ENCODE results near the gene TK2. TPM values are rescaled to one million over a fixed set of nuclear protein-coding genes. Genes with fewer than 3 reads are reported as not detected.
"Not testable (repeated sequence)": the region's sequence is repeated elsewhere in the genome, so short reads cannot be mapped to it uniquely, and the experiment has no call there.

The TK2 gene
- total RNA-seq, 3 donors from 2014 or later: 33.1 to 98.4 (median 40.4) TPM

GRCh38 chr16:66517586-66518263, 32.2 kb downstream of the TK2 start:
- intact Hi-C loops (cut with DNase I; ENCODE audit: low total_unique reads): no loop called here
- H3K27me3 ChIP-seq: no peaks in the 10 kb centered on the region
- no peaks in the 10 kb centered on the region for H3K9me3 ChIP-seq
- H3K36me3 ChIP-seq: no peaks in the 10 kb centered on the region
- peak overlapping the region; percentile 95 to 99 for H3K27ac ChIP-seq
- peak overlapping the region in 1 of 3 donors; percentile 51 for H3K4me3 ChIP-seq
- no peak for DNase-seq (ENCODE audit: low spot score in 2 of 2)
- peaks cover 22 to 36% of the 10 kb centered on the region in 2 donors for H3K4me1 ChIP-seq
- no peak for TF ChIP-seq POLR2A (IDR thresholded peaks at IDR 0.05)
- no peak for TF ChIP-seq POLR2AphosphoS5 (IDR thresholded peaks at IDR 0.05)
- TF ChIP-seq CTCF (IDR thresholded peaks at IDR 0.05): no peak

- Histone ChIP-seq H3K27me3 (no peaks in the 10 kb centered on the region), H3K9me3 (no peaks in the 10 kb centered on the region), H3K4me3 (peak overlapping the region; percentile 9 to 51 (median 15)), H3K36me3 (no peaks in the 10 kb centered on the region), H3K27ac (peak overlapping the region; percentile 95 to 99), H3K4me1 (peaks cover 27 to 43% of the 10 kb centered on the region in 2 donors)
- intact Hi-C loops (cut with DNase I; ENCODE audit: low total_unique reads): no loop called here
- peak; percentile 83 to 97 (median 96) for TF ChIP-seq POLR2AphosphoS5 (IDR thresholded peaks at IDR 0.05)
- TF ChIP-seq POLR2A (IDR thresholded peaks at IDR 0.05): no peak
- no peak for TF ChIP-seq CTCF (IDR thresholded peaks at IDR 0.05)
- DNase-seq (ENCODE audit: low spot score in 2 of 2): peak; percentile 96 to 97
These were observed 32.9 kb downstream of the TK2 start for GRCh38 chr16:66516808-66517585.

- Histone ChIP-seq H3K4me3 (peak overlapping the region in 1 of 3 donors; percentile 51), H3K27ac (peak overlapping the region; percentile 95 to 99), H3K9me3 (no peaks in the 10 kb centered on the region), H3K4me1 (peaks cover 28 to 44% of the 10 kb centered on the region in 2 donors), H3K36me3 (no peaks in the 10 kb centered on the region), H3K27me3 (no peaks in the 10 kb centered on the region)
- TF ChIP-seq POLR2A (IDR thresholded peaks at IDR 0.05) (no peak), POLR2AphosphoS5 (IDR thresholded peaks at IDR 0.05) (no peak), CTCF (IDR thresholded peaks at IDR 0.05) (no peak)
- intact Hi-C loops (cut with DNase I; ENCODE audit: low total_unique reads): no loop called here
- DNase-seq (ENCODE audit: low spot score in 2 of 2): no peak
These were observed 33.5 kb downstream of the TK2 start for GRCh38 chr16:66516509-66516807.

GRCh38 chr16:66515596-66516508, 34.1 kb downstream of the TK2 start:
- no peaks in the 10 kb centered on the region for H3K27me3 ChIP-seq
- H3K27ac ChIP-seq: peak overlapping the region; percentile 95 to 99
- no peak for TF ChIP-seq POLR2AphosphoS5 (IDR thresholded peaks at IDR 0.05)
- TF ChIP-seq CTCF (IDR thresholded peaks at IDR 0.05): peak in 1 of 3 donors; percentile 13
- H3K4me3 ChIP-seq: peak overlapping the region in 1 of 3 donors; percentile 51
- H3K9me3 ChIP-seq: no peaks in the 10 kb centered on the region
- H3K36me3 ChIP-seq: no peaks in the 10 kb centered on the region
- intact Hi-C loops (cut with DNase I; ENCODE audit: low total_unique reads): no loop called here
- H3K4me1 ChIP-seq: peaks cover 28 to 45% of the 10 kb centered on the region in 2 donors
- no peak for DNase-seq (ENCODE audit: low spot score in 2 of 2)

- H3K27ac ChIP-seq: peak overlapping the region; percentile 95 to 99
- intact Hi-C loops (cut with DNase I; ENCODE audit: low total_unique reads); H3K4me3 ChIP-seq; H3K27me3 ChIP-seq; H3K36me3 ChIP-seq; H3K9me3 ChIP-seq; DNase-seq (ENCODE audit: low spot score in 2 of 2): not testable (repeated sequence)
- H3K4me1 ChIP-seq: peaks cover 32 to 53% of the 10 kb centered on the region in 2 donors
These were observed 34.8 kb downstream of the TK2 start for GRCh38 chr16:66514980-66515595.

- H3K27me3 ChIP-seq; H3K9me3 ChIP-seq; intact Hi-C loops (cut with DNase I; ENCODE audit: low total_unique reads); H3K4me3 ChIP-seq; H3K36me3 ChIP-seq; DNase-seq (ENCODE audit: low spot score in 2 of 2): not testable (repeated sequence)
- Histone ChIP-seq H3K27ac (peak overlapping the region; percentile 86 to 95), H3K4me1 (peaks cover 32 to 53% of the 10 kb centered on the region in 2 donors)
These were observed 35.5 kb downstream of the TK2 start for GRCh38 chr16:66514391-66514790.

Measured in breast epithelium (tissue), 4 donors.